B cell (primary cell): ENCODE data around the gene MRPL46. TPM values are rescaled to one million over a fixed set of nuclear protein-coding genes. Genes with fewer than 3 reads are reported as not detected.

Source experiments
- ATAC-seq: fragments of 200-7000 bp; cut with Tn5 transposase; one replicate; pipeline ENCODE4 v1.10.0; 2021; ENCODE audit warnings: low read depth, mild to moderate bottlenecking, moderate number of reproducible peaks, moderate library complexity
- CTCF ChIA-PET: fragments of 350-600 bp; sonication (Branson Sonifier 250); formaldehyde crosslinking; loops from one replicate; lab custom pipeline; 2021; ENCODE audit warnings: antibody characterized with exemption, inconsistent platforms; lab: Charles Lee
- POLR2A ChIA-PET: fragments of 350-600 bp; sonication (Branson Sonifier 250); formaldehyde crosslinking; loops from one replicate; lab custom pipeline; 2021; ENCODE audit warnings: antibody characterized with exemption; lab: Charles Lee
- DNase-seq: peaks from one replicate; pipeline ENCODE4 v3.0.0; 2013
- H2AFZ ChIP-seq: 2 replicates; pipeline ENCODE4 v1.6.1; 2012; ENCODE audit warnings: mild to moderate bottlenecking, low read depth, low read length; ENCODE audit not compliant: insufficient read depth, poor library complexity, severe bottlenecking
- H3K27ac ChIP-seq, 2 donors: 1 replicate in 1 of 2; 2 replicates in 1 of 2; pipeline ENCODE4 v1.5.1; 2012 to 2013; ENCODE audit warnings: low read length in 2 of 2, mild to moderate bottlenecking in 2 of 2, moderate library complexity in 1 of 2
- H3K27me3 ChIP-seq, 4 experiments: fragments of 200-600 bp in 1 of 4; sonication (generic) in 1 of 4; replicated peaks in 1 of 4; 1 replicate in 2 of 4; 2 replicates in 2 of 4; pipeline versions ENCODE4 v1.6.1 to v1.7.0; 2013 to 2016; ENCODE audit warnings: low read length in 3 of 4, mild to moderate bottlenecking in 2 of 4, mixed read lengths in 1 of 4, moderate library complexity in 1 of 4; ENCODE audit not compliant: insufficient read depth in 4 of 4, control insufficient read depth in 3 of 4; ENCODE audit errors: control extremely low read depth in 1 of 4
- H3K36me3 ChIP-seq, 2 experiments: replicated peaks in 1 of 2; 1 replicate in 1 of 2; 2 replicates in 1 of 2; pipeline versions ENCODE4 v1.6.1 to v1.7.1; 2013; ENCODE audit warnings: low read length in 1 of 2; ENCODE audit not compliant: insufficient read depth in 2 of 2, control insufficient read depth in 1 of 2; ENCODE audit errors: control extremely low read depth in 1 of 2, extremely low read depth in 1 of 2
- H3K4me1 ChIP-seq, 2 donors: fragments of 200-600 bp in 1 of 2; sonication (generic) in 1 of 2; 1 replicate in 1 of 2; 2 replicates in 1 of 2; pipeline versions ENCODE4 v1.5.1 to v1.6.1; 2013 to 2017; ENCODE audit warnings: low read length in 2 of 2; ENCODE audit not compliant: control insufficient read depth in 2 of 2, insufficient read depth in 2 of 2
- H3K4me2 ChIP-seq: replicated peaks from 2 replicates; pipeline ENCODE3; 2012; ENCODE audit warnings: mild to moderate bottlenecking, low read depth, low read length; ENCODE audit not compliant: poor library complexity, severe bottlenecking
- H3K4me3 ChIP-seq, 5 experiments: fragments of 200-600 bp in 1 of 5; sonication (generic) in 1 of 5; 1 replicate in 3 of 5; 2 replicates in 2 of 5; pipeline versions ENCODE4 v1.5.1 to v1.7.0; 2011 to 2016; ENCODE audit warnings: low read length in 4 of 5, mild to moderate bottlenecking in 4 of 5, low read depth in 2 of 5, control low read depth in 1 of 5, moderate library complexity in 1 of 5; ENCODE audit not compliant: insufficient read depth in 1 of 5; ENCODE audit errors: control extremely low read depth in 1 of 5, extremely low read depth in 1 of 5
- H3K79me2 ChIP-seq: fragments of 200-600 bp; sonication (generic); one replicate; pipeline ENCODE4 v1.6.0; 2016; ENCODE audit warnings: low read length; ENCODE audit not compliant: control insufficient read depth, insufficient read depth
- H3K9ac ChIP-seq: fragments of 200-600 bp; sonication (generic); 2 replicates; pipeline ENCODE4 v1.6.1; 2017; ENCODE audit warnings: mild to moderate bottlenecking, low read length, moderate library complexity
- H3K9me3 ChIP-seq, 3 donors: one replicate each; pipeline versions ENCODE4 v1.6.1 to v1.7.1; 2013; ENCODE audit warnings: low read length in 2 of 3; ENCODE audit not compliant: control insufficient read depth in 2 of 3, insufficient read depth in 1 of 3; ENCODE audit errors: control extremely low read depth in 1 of 3
- H4K20me1 ChIP-seq: 2 replicates; pipeline ENCODE4 v1.6.0; 2012; ENCODE audit warnings: mild to moderate bottlenecking, low read length; ENCODE audit not compliant: insufficient read depth, control insufficient read depth, poor library complexity, severe bottlenecking
- H3K27ac Mint-ChIP-seq: one replicate; pipeline ENCODE4 v1.8.0; 2021; ENCODE audit warnings: mixed read lengths
- H3K27me3 Mint-ChIP-seq: one replicate; pipeline ENCODE4 v1.8.0; 2021; ENCODE audit warnings: mixed read lengths
- H3K4me1 Mint-ChIP-seq: one replicate; pipeline ENCODE4 v1.8.0; 2021; ENCODE audit warnings: mixed read lengths
- H3K4me3 Mint-ChIP-seq: one replicate; pipeline ENCODE4 v1.8.0; 2021; ENCODE audit warnings: mixed read lengths
- H3K9me3 Mint-ChIP-seq: one replicate; pipeline ENCODE4 v1.8.0; 2022; ENCODE audit warnings: mixed read lengths; ENCODE audit not compliant: insufficient read depth
- EZH2 ChIP-seq: IDR thresholded peaks from 2 replicates; pipeline ENCODE4 v1.6.1; 2012; ENCODE audit warnings: borderline replicate concordance, low read depth, mild to moderate bottlenecking, moderate library complexity, low read length; ENCODE audit not compliant: insufficient read depth, poor library complexity, severe bottlenecking
- WGBS: methylation state at CpG from one replicate; pipeline ENCODE4 v1.1.5; 2013; ENCODE audit warnings: missing lambda C conversion rate; ENCODE audit not compliant: insufficient coverage; 5-methylcytosine and 5-hydroxymethylcytosine counted together
- intact Hi-C: fragments of 100-400 bp; cut with micrococcal nuclease; formaldehyde crosslinking; loops from one replicate; pipeline ENCODE4 v1.10.0; 2022
- polyA plus RNA-seq: library from polyadenylated mRNA; depleted of rRNA; stranded (reverse); fragments of >200 nt; gene quantifications from 2 replicates; pipeline ENCODE4 v1.2.3, GENCODE V29; 2012
- total RNA-seq, 2 donors: library from RNA; stranded (reverse); fragments of 120-200 nt in 1 of 2; gene quantifications; 1 replicate in 1 of 2; 2 replicates in 1 of 2; pipeline versions ENCODE4 v1.2.3 to v1.2.4, GENCODE V29; 2013 to 2022
- TF ChIP-seq, protein P1 (sequence below): fragments of 200-600 bp; IDR thresholded peaks from one replicate; pipeline ENCODE4 v1.8.0; 2022; ENCODE audit warnings: antibody characterized with exemption, mild to moderate bottlenecking

The MRPL46 gene
- total and polyA plus RNA-seq, 2 donors (not counting 1 experiment from before 2014, with no cell fraction given) = 14.3 to 24.6 TPM

DNA sequence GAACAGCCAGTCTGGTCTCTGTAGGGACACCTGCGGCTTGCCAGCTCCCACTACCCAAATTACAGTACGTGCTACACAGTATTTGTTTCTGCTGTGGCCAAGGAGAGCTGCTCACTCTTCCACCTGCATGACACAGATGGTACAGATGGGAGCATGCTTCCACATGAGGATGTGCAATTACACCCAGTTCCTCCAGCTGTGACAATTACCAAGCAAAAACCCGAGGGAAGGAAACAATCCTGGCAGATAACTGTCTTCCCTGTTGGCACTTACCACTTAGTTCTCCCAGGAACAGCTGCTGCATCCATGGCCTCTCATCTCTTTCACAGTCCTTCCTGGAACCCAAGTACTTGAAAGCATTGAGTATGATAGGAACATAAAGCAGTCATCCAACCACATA is 44.9 kb upstream of the MRPL46 start:
- H3K9ac ChIP-seq = no peak overlapping the region
- H3K27ac ChIP-seq = no peak overlapping the region
- no peak overlapping the region for H3K4me2 ChIP-seq
- peaks cover 22 to 42% of the 10 kb centered on the region in 2 experiments for H3K36me3 ChIP-seq
- no peak for TF ChIP-seq EZH2
- TF ChIP-seq, protein P1, sequence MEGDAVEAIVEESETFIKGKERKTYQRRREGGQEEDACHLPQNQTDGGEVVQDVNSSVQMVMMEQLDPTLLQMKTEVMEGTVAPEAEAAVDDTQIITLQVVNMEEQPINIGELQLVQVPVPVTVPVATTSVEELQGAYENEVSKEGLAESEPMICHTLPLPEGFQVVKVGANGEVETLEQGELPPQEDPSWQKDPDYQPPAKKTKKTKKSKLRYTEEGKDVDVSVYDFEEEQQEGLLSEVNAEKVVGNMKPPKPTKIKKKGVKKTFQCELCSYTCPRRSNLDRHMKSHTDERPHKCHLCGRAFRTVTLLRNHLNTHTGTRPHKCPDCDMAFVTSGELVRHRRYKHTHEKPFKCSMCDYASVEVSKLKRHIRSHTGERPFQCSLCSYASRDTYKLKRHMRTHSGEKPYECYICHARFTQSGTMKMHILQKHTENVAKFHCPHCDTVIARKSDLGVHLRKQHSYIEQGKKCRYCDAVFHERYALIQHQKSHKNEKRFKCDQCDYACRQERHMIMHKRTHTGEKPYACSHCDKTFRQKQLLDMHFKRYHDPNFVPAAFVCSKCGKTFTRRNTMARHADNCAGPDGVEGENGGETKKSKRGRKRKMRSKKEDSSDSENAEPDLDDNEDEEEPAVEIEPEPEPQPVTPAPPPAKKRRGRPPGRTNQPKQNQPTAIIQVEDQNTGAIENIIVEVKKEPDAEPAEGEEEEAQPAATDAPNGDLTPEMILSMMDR = no peak
- Mint-ChIP-seq H3K27me3 (no peaks in the 10 kb centered on the region), H3K27ac (no peak overlapping the region), H3K4me3 (no peak overlapping the region), H3K9me3 (no peaks in the 10 kb centered on the region), H3K4me1 (no peaks in the 10 kb centered on the region)
- H2AFZ ChIP-seq = no peak overlapping the region
- no peak for ATAC-seq
- H3K4me3 ChIP-seq = no peak overlapping the region
- ChIA-PET CTCF (no interaction called here), POLR2A (no interaction called here)
- intact Hi-C loops = no loop called here
- WGBS = 88% methylated on average over 3 of the region's 3 CpGs
- no peak for DNase-seq
- no peaks in the 10 kb centered on the region for H3K27me3 ChIP-seq
- H3K9me3 ChIP-seq = no peaks in the 10 kb centered on the region
- H3K79me2 ChIP-seq = no peaks in the 10 kb centered on the region
- no peaks in the 10 kb centered on the region for H3K4me1 ChIP-seq
- H4K20me1 ChIP-seq = no peaks in the 10 kb centered on the region

DNA sequence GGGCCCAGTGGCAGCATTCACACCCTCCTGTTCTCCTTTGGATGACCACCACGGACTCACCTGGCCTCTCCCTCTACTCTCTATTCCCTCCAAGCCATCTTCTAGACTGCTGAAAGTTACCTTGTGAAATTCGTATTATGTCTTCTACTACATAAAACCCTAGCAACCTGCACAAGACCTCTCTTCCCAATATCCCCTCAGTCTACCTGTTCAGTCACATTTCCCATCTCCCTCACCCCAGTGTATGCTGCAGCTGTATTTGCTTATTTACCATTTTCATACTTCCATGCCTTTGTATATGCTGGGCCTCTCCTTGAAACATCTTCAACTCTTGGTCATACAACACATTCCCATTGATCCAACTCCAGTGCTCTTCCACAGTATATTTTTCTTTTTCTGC is 44.0 kb upstream of the MRPL46 start:
- intact Hi-C loops = no loop called here

More for the DNA sequence above, 44.0 kb upstream of the MRPL46 start:
- no peak overlapping the region for H3K27ac ChIP-seq
- peaks cover 17 to 42% of the 10 kb centered on the region in 2 experiments for H3K36me3 ChIP-seq
- Mint-ChIP-seq H3K9me3 (no peaks in the 10 kb centered on the region), H3K27me3 (no peaks in the 10 kb centered on the region), H3K4me3 (no peak overlapping the region), H3K27ac (no peak overlapping the region), H3K4me1 (no peaks in the 10 kb centered on the region)
- no peak overlapping the region for H2AFZ ChIP-seq
- TF ChIP-seq, protein P1 = no peak
- TF ChIP-seq EZH2 = no peak
- CTCF ChIA-PET = no interaction called here
- no peaks in the 10 kb centered on the region for H3K9me3 ChIP-seq
- ATAC-seq (no peak), DNase-seq (no peak)
- 92% methylated on average over 2 of the region's 2 CpGs for WGBS
- no peak overlapping the region for H3K4me3 ChIP-seq
- no peaks in the 10 kb centered on the region for H3K79me2 ChIP-seq
- no peaks in the 10 kb centered on the region for H3K27me3 ChIP-seq
- POLR2A ChIA-PET = no interaction called here
- H3K4me2 ChIP-seq = no peak overlapping the region
- H3K4me1 ChIP-seq = no peaks in the 10 kb centered on the region
- no peaks in the 10 kb centered on the region for H4K20me1 ChIP-seq
- no peak overlapping the region for H3K9ac ChIP-seq
